ENCODE measurements around the gene C10orf67. TPM values are rescaled to one million over a fixed set of nuclear protein-coding genes. Genes with fewer than 3 reads are reported as not detected.

The C10orf67 gene
- total RNA-seq, 4 donors from 2014 or later, result 0.09 TPM; not detected in 3

DNA sequence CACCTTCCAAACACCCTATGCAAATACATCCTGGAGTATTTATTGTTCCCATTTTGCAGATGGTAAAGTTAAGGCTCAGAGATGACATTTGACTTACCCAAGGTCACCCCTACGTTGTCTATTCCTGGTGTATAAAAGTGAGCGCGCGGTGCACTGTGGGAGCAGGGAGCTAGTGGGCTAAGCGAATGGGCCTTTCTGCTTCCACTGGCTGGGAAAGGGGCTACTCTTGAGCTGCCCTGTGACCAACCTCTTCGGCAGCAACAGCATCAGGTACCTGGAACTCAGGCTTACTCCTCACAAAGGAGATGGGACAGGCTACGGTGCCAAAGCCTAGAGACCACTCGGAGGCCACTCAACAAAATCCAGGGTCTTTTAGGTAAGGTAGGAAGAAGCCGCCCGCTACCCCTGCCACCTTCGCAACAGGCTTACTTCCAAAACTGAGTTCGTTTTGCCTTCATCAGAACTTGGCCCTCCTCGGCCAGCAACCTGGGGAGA, 150.1 kb downstream of the C10orf67 start:
- H3K9me3 ChIP-seq, result no peaks in the 10 kb centered on the region
- peaks cover 60 to 80% (median 67%) of the 10 kb centered on the region in 3 donors for H3K27me3 ChIP-seq
- H3K27ac ChIP-seq, result no peak overlapping the region
- intact Hi-C loops (cut with DNase I; ENCODE audit: low total_unique reads), result no loop called here
- peak overlapping the region in 1 of 4 donors; percentile 36 for H3K4me3 ChIP-seq
- ATAC-seq, result no peak
- no peaks in the 10 kb centered on the region for H3K4me1 ChIP-seq
- TF ChIP-seq POLR2A (IDR thresholded peaks at IDR 0.05), result no peak
- TF ChIP-seq, protein P1, sequence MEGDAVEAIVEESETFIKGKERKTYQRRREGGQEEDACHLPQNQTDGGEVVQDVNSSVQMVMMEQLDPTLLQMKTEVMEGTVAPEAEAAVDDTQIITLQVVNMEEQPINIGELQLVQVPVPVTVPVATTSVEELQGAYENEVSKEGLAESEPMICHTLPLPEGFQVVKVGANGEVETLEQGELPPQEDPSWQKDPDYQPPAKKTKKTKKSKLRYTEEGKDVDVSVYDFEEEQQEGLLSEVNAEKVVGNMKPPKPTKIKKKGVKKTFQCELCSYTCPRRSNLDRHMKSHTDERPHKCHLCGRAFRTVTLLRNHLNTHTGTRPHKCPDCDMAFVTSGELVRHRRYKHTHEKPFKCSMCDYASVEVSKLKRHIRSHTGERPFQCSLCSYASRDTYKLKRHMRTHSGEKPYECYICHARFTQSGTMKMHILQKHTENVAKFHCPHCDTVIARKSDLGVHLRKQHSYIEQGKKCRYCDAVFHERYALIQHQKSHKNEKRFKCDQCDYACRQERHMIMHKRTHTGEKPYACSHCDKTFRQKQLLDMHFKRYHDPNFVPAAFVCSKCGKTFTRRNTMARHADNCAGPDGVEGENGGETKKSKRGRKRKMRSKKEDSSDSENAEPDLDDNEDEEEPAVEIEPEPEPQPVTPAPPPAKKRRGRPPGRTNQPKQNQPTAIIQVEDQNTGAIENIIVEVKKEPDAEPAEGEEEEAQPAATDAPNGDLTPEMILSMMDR (IDR thresholded peaks at IDR 0.05 in 4 of 5, conservative IDR thresholded peaks at IDR 0.05 in 1 of 5), result no peak
- in situ Hi-C loops (cut with MboI; ENCODE audit: low sequenced_read_pairs in 4 of 4), result no loop called here
- no peaks in the 10 kb centered on the region for H3K36me3 ChIP-seq
- no peak for DNase-seq

DNA sequence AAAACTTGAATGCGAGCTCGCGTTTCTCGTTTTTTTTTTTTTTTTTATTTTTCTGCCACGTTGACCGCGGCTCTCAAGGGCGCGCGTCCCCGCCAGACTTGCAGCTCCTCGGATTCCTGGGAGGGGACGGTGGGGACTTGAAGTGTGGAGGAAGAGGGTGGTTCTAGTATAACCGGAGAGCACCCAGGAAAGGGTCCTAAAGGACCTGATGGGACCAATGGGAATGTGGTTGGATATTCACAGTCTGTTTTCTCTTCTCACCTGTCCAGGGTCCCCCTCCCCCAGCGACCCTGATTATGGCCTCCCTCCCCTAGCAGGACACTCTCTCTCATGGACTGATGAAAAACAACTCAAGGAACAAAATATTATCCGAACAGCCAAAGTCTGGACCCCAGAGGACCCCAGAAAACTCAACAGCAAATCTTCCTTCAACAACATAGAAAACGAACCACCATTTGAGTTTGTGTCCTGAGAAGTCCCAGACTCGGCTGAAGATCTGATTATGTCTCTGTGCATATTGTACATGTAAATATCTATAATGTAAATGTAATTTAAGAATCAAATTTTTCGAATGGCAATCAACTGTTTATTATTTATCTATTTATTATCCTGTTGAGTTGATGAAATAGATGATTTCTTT, 151.0 kb downstream of the C10orf67 start:
- Histone ChIP-seq H3K4me1 (no peaks in the 10 kb centered on the region), H3K27me3 (peaks cover 61 to 71% (median 66%) of the 10 kb centered on the region in 3 donors), H3K36me3 (no peaks in the 10 kb centered on the region), H3K9me3 (no peaks in the 10 kb centered on the region), H3K4me3 (no peak overlapping the region), H3K27ac (no peak overlapping the region)
- DNase-seq (no peak), ATAC-seq (no peak)
- intact Hi-C loops (cut with DNase I; ENCODE audit: low total_unique reads), result no loop called here
- TF ChIP-seq, protein P1 (IDR thresholded peaks at IDR 0.05 in 4 of 5, conservative IDR thresholded peaks at IDR 0.05 in 1 of 5), result no peak
- in situ Hi-C loops (cut with MboI; ENCODE audit: low sequenced_read_pairs in 4 of 4), result no loop called here

DNA sequence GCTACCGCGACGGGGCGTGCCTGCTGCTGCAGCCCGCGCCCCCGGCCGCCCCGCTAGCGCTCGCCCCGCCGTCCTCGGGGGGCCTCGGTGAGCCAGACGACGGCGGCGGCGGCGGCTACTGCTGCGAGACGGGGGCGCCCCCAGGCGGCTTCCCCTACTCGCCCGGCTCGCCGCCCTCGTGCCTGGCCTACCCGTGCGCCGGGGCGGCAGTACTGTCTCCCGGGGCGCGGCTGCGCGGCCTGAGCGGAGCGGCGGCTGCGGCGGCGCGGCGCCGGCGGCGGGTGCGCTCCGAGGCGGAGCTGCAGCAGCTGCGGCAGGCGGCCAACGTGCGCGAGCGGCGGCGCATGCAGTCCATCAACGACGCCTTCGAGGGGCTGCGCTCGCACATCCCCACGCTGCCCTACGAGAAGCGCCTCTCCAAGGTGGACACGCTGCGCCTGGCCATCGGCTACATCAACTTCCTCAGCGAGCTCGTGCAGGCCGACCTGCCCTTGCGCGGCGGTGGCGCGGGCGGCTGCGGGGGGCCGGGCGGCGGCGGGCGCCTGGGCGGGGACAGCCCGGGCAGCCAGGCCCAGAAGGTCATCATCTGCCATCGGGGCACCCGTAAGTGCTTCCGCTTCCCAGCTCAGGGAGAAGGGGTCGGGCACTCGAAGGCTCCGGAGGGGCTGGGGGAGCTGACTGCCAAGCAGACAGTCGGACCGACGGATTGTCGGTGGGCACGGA, 151.7 kb downstream of the C10orf67 start:
- TF ChIP-seq POLR2A (IDR thresholded peaks at IDR 0.05), result no peak
- TF ChIP-seq, protein P1 (IDR thresholded peaks at IDR 0.05 in 4 of 5, conservative IDR thresholded peaks at IDR 0.05 in 1 of 5), result no peak
- no peak for DNase-seq
- Histone ChIP-seq H3K9me3 (no peaks in the 10 kb centered on the region), H3K27me3 (peaks cover 67 to 69% (median 67%) of the 10 kb centered on the region in 3 donors), H3K36me3 (no peaks in the 10 kb centered on the region), H3K4me1 (no peaks in the 10 kb centered on the region), H3K4me3 (no peak overlapping the region), H3K27ac (no peak overlapping the region)
- no peak for ATAC-seq
- in situ Hi-C loops (cut with MboI; ENCODE audit: low sequenced_read_pairs in 4 of 4), result no loop called here
- intact Hi-C loops (cut with DNase I; ENCODE audit: low total_unique reads), result no loop called here

DNA sequence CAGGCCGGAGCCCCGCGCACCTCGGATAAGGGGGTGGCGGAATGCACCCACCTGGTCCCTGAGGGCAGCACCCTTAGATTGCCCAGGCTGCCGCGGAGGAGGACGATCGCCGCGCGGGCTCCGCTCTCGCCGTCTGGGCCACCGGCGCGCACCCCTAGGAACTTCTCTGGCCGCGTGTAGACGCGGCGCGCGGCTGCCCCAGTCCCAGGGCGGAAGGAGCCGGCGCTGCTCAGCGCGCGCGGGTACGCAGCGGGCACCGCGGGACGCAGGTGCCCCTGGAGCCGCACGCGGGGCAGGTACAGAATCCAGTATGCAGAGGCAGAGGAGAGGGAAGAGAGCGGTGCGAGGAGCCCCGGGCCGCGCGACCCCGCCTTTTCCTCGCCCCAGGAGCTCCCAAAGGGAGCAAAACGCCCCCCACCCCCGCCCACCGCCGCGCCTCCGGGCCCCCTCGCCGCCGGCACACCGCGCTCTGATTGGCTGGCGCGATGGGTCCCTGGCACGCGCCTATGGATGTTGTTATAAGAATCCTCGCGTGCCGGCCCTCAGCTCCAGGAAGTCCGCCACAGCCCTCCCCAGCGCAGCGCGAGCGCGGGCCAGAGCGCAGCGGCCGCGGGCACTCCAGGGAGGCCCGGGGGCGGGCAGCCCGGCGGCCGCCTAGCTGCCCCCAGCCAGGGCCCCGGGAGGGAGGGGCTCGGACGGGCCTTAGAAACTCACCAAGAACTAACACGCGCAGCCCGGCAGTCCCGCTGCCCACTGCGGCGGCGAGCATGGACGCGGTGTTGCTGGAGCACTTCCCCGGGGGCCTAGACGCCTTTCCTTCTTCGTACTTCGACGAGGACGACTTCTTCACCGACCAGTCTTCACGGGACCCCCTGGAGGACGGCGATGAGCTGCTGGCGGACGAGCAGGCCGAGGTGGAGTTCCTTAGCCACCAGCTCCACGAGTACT, 152.6 kb downstream of the C10orf67 start, which contains the start of gene PTF1A:
TSS of gene PTF1A (plus strand) at position 549 of the 948 bp plus-strand sequence. CDS start at position 768, 219 bp downstream.
- no peak within 1 kb of the TSS for H3K4me3 ChIP-seq

More for the DNA sequence above, 152.6 kb downstream of the C10orf67 start, which contains the start of gene PTF1A:
- no peaks in the 10 kb centered on the region for H3K9me3 ChIP-seq
- no peak within 1 kb of the TSS for H3K27ac ChIP-seq
- in situ Hi-C loops (cut with MboI; ENCODE audit: low sequenced_read_pairs in 4 of 4), result no loop called here
- peaks cover 63 to 72% (median 65%) of the 10 kb centered on the region in 3 donors for H3K27me3 ChIP-seq
- H3K4me1 ChIP-seq, result no peaks in the 10 kb centered on the region
- intact Hi-C loops (cut with DNase I; ENCODE audit: low total_unique reads), result no loop called here
- no peak for DNase-seq
- TF ChIP-seq POLR2A (IDR thresholded peaks at IDR 0.05), result no peak
- TF ChIP-seq, protein P1 (IDR thresholded peaks at IDR 0.05 in 4 of 5, conservative IDR thresholded peaks at IDR 0.05 in 1 of 5), result no peak
- ATAC-seq, result no peak
- no peaks in the 10 kb centered on the region for H3K36me3 ChIP-seq
